Tibial nerve (tissue), 4 donors: ENCODE measurements around the gene ZCCHC24. TPM values are rescaled to one million over a fixed set of nuclear protein-coding genes. Genes with fewer than 3 reads are reported as not detected.

ENCODE experiments used
- DNase-seq, 2 donors: peaks; one replicate each; pipeline ENCODE4 v3.0.0-alpha.2; 2019; ENCODE audit warnings: low spot score in 2 of 2
- H3K27ac ChIP-seq, 4 donors: fragments of 200-600 bp; sonication (generic) in 3 of 4; one replicate each; pipeline ENCODE4 v1.5.1; 2017 to 2019; ENCODE audit warnings: mild to moderate bottlenecking in 1 of 4
- H3K27me3 ChIP-seq, 2 donors: fragments of 200-600 bp; sonication (generic) in 1 of 2; one replicate each; pipeline versions ENCODE4 v1.5.1 to v1.6.0; 2017 to 2019
- H3K36me3 ChIP-seq, 3 donors: fragments of 200-600 bp; sonication (generic); one replicate each; pipeline ENCODE4 v1.5.1; 2018 to 2019
- H3K4me1 ChIP-seq, 4 donors: fragments of 200-600 bp; sonication (generic) in 3 of 4; one replicate each; pipeline ENCODE4 v1.5.1; 2017 to 2019
- H3K4me3 ChIP-seq, 4 donors: fragments of 200-600 bp; sonication (generic) in 3 of 4; one replicate each; pipeline ENCODE4 v1.5.1; 2017 to 2019; ENCODE audit warnings: mild to moderate bottlenecking in 1 of 4, moderate library complexity in 1 of 4
- H3K9me3 ChIP-seq, 4 donors: fragments of 200-600 bp; sonication (generic) in 3 of 4; one replicate each; pipeline ENCODE4 v1.5.1; 2017 to 2019
- CTCF ChIP-seq, 5 experiments: fragments of 200-600 bp in 3 of 5; fragments of 450-650 bp in 2 of 5; sonication (generic) in 3 of 5; IDR thresholded peaks; one replicate each; pipeline ENCODE4 v1.5.1; 2016 to 2019; ENCODE audit warnings: antibody characterized with exemption in 5 of 5, mild to moderate bottlenecking in 3 of 5, moderate library complexity in 2 of 5
- EP300 ChIP-seq, 2 donors: sonication (generic); formaldehyde crosslinking; IDR thresholded peaks; one replicate each; pipeline ENCODE4 v1.6.1; 2017; ENCODE audit warnings: antibody characterized with exemption in 2 of 2, mild to moderate bottlenecking in 1 of 2
- POLR2A ChIP-seq, 2 donors: fragments of 450-650 bp; IDR thresholded peaks; one replicate each; pipeline ENCODE4 v1.6.1; 2017; ENCODE audit warnings: antibody characterized with exemption in 2 of 2, mild to moderate bottlenecking in 2 of 2, moderate library complexity in 2 of 2
- WGBS, 2 donors: methylation state at CpG; one replicate each; pipeline ENCODE4 v1.1.5; 2018; 5-methylcytosine and 5-hydroxymethylcytosine counted together
- total RNA-seq, 4 donors: library from RNA; depleted of rRNA; stranded (reverse); fragments of >200 nt; gene quantifications; one replicate each; pipeline ENCODE4 v1.1.0, GENCODE V29; 2016

The ZCCHC24 gene
- total RNA-seq, 4 donors from 2014 or later: 122 to 165 (median 138) TPM

- Histone ChIP-seq H3K27ac (peak overlapping the region in 2 of 4 donors; percentile 47 to 56), H3K4me1 (peaks cover 0 to 38% (median 12%) of the 10 kb centered on the region in 4 donors), H3K9me3 (no peaks in the 10 kb centered on the region), H3K27me3 (no peaks in the 10 kb centered on the region), H3K4me3 (no peak overlapping the region), H3K36me3 (no peaks in the 10 kb centered on the region)
- peak in 1 of 2 donors; percentile 42 for DNase-seq
- 15 to 37% methylated on average over 2 of the region's 2 CpGs for WGBS, 2 donors
- peak in 1 of 2 donors; percentile 44 for TF ChIP-seq EP300 (IDR thresholded peaks at IDR 0.05)
- TF ChIP-seq POLR2A (IDR thresholded peaks at IDR 0.05): no peak
Observed at GRCh38 chr10:79483948-79484347, 38.5 kb upstream of the ZCCHC24 start.

- no peaks in the 10 kb centered on the region for H3K9me3 ChIP-seq
- DNase-seq: no peak
- no peaks in the 10 kb centered on the region for H3K27me3 ChIP-seq
- no peak for TF ChIP-seq CTCF (IDR thresholded peaks at IDR 0.05)
- no peak for TF ChIP-seq POLR2A (IDR thresholded peaks at IDR 0.05)
- TF ChIP-seq EP300 (IDR thresholded peaks at IDR 0.05): no peak
- no peaks in the 10 kb centered on the region for H3K36me3 ChIP-seq
- H3K27ac ChIP-seq: peak overlapping the region in 2 of 4 donors; percentile 47 to 56
- WGBS, 2 donors: 64 to 74% methylated on average over 3 of the region's 3 CpGs
- peaks cover 0 to 32% (median 7%) of the 10 kb centered on the region in 4 donors for H3K4me1 ChIP-seq
- no peak overlapping the region for H3K4me3 ChIP-seq
Observed at GRCh38 chr10:79483299-79483698, 37.9 kb upstream of the ZCCHC24 start.

GRCh38 chr10:79482741-79483140 is 37.3 kb upstream of the ZCCHC24 start:
- Histone ChIP-seq H3K4me1 (peaks cover 0 to 26% (median 5%) of the 10 kb centered on the region in 4 donors), H3K36me3 (no peaks in the 10 kb centered on the region), H3K4me3 (no peak overlapping the region), H3K27ac (peak overlapping the region in 1 of 4 donors; percentile 56), H3K9me3 (no peaks in the 10 kb centered on the region), H3K27me3 (no peaks in the 10 kb centered on the region)
- 52 to 54% methylated on average over 4 of the region's 4 CpGs for WGBS, 2 donors
- no peak for DNase-seq
- TF ChIP-seq POLR2A (IDR thresholded peaks at IDR 0.05): no peak
- TF ChIP-seq EP300 (IDR thresholded peaks at IDR 0.05): no peak
- TF ChIP-seq CTCF (IDR thresholded peaks at IDR 0.05): no peak

DNA sequence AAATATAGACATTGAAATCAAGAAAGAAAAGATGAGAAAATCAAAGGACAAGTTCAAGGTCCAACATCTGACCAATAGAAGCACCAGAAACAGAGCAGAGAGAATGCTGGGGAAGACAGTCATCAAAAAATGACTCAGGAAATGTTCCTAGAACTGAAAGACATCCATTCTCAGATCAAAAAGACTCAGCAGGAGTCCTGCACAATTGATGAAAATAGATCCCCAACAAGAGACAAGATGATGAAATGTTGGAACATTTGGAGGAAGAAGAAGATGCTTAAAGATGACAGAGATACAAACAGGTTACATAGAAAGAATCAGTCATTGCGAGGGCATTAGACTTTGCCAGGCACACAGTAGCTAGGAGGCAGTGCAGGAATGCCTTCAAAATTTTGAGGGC is 36.9 kb upstream of the ZCCHC24 start:
- peak overlapping the region in 1 of 4 donors; percentile 56 for H3K27ac ChIP-seq
- H3K36me3 ChIP-seq: no peaks in the 10 kb centered on the region
- TF ChIP-seq POLR2A (IDR thresholded peaks at IDR 0.05) (no peak), CTCF (IDR thresholded peaks at IDR 0.05) (no peak), EP300 (IDR thresholded peaks at IDR 0.05) (no peak)
- H3K4me3 ChIP-seq: no peak overlapping the region
- DNase-seq: no peak
- no peaks in the 10 kb centered on the region for H3K9me3 ChIP-seq
- H3K4me1 ChIP-seq: peaks cover 0 to 22% (median 5%) of the 10 kb centered on the region in 4 donors
- no peaks in the 10 kb centered on the region for H3K27me3 ChIP-seq
- WGBS, 2 donors: 90% methylated on average over 1 of the region's 1 CpG

DNA sequence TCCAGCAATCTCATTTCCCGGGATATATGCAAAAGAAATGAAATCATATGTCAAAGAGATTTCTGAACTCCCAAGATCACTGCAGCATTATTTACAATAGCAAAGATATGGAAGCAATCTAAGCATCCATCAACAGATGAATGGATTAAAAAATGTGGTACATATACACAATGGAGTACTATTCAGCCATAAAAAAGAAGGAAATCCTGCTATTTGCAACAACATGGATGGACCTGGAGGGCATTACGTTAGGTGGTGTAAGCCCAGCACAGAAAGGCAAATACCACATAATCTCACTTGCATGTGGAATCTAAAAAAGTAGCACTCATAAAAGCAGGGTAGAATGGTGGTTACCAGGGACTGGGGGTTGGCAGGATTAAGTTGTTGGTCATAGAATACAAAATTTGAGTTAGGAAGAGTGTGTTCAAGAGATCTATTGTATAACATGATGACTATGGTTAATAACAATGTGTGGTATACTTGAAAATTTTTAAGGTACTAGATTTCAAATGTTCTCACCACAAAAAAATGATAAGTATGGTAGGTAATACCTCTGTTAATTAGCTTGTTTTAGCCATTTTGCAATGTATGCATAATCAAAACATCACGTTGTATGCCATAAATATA is 34.0 kb upstream of the ZCCHC24 start:
- TF ChIP-seq CTCF (IDR thresholded peaks at IDR 0.05): no peak
- no peak for TF ChIP-seq POLR2A (IDR thresholded peaks at IDR 0.05)
- TF ChIP-seq EP300 (IDR thresholded peaks at IDR 0.05): no peak
- H3K4me3 ChIP-seq: no peak overlapping the region
- no peaks in the 10 kb centered on the region for H3K9me3 ChIP-seq
- H3K27me3 ChIP-seq: no peaks in the 10 kb centered on the region
- peaks cover 0 to 16% (median 5%) of the 10 kb centered on the region in 4 donors for H3K4me1 ChIP-seq
- H3K36me3 ChIP-seq: no peaks in the 10 kb centered on the region
- H3K27ac ChIP-seq: no peak overlapping the region
- no peak for DNase-seq
- WGBS, 2 donors: 88 to 89% methylated on average over 3 of the region's 3 CpGs
